Hindlimb muscle (tissue), 1 donor: ENCODE data around the gene CERT1. TPM values are rescaled to one million over a fixed set of nuclear protein-coding genes. Genes with fewer than 3 reads are reported as not detected.
A peak's percentile ranks its signal among the peaks of the same experiment; 100 is the strongest.
"Not testable (repeated sequence)": the region's sequence is repeated elsewhere in the genome, so short reads cannot be mapped to it uniquely, and the experiment has no call there.

Source experiments
- DNase-seq: peaks from one replicate; pipeline ENCODE4 v3.0.0-alpha.2; 2013
- polyA plus RNA-seq: library from polyadenylated mRNA; unstranded; fragments of 120-200 nt; gene quantifications from one replicate; pipeline ENCODE4 v1.2.1, GENCODE V29; 2013; ENCODE audit not compliant: insufficient read length

CERT1 gene
- polyA plus RNA-seq = 34.0 TPM

GRCh38 chr5:75511435-75512382 lies at the start of gene CERT1, which contains the start of gene POLK:
CERT1 (minus strand) TSS chr5:75511629; CDS start chr5:75511207, 422 bp downstream.
POLK (plus strand) TSS chr5:75511891.
- DNase-seq = peak; percentile 99

- not testable (repeated sequence) for DNase-seq
These were observed 49.2 kb upstream of the CERT1 start for GRCh38 chr5:75560655-75561054.

- peak; percentile 8 for DNase-seq
These were observed 47.7 kb upstream of the CERT1 start for GRCh38 chr5:75558981-75559632.

GRCh38 chr5:75558221-75558620 lies 46.8 kb upstream of the CERT1 start:
- no peak for DNase-seq

- no peak for DNase-seq
These were observed 41.9 kb upstream of the CERT1 start for GRCh38 chr5:75553358-75553757.

GRCh38 chr5:75552764-75553163 lies 41.3 kb upstream of the CERT1 start:
- DNase-seq = no peak

GRCh38 chr5:75551471-75551870 lies 40.0 kb upstream of the CERT1 start:
- DNase-seq = no peak

GRCh38 chr5:75550597-75550996 lies 39.2 kb upstream of the CERT1 start:
- DNase-seq = no peak

- no peak for DNase-seq
These were observed 36.4 kb upstream of the CERT1 start for GRCh38 chr5:75547812-75548211.

GRCh38 chr5:75546830-75547229 lies 35.4 kb upstream of the CERT1 start:
- DNase-seq = no peak

GRCh38 chr5:75545131-75545530 lies 33.7 kb upstream of the CERT1 start:
- no peak for DNase-seq

GRCh38 chr5:75538211-75538610 lies 26.8 kb upstream of the CERT1 start:
- no peak for DNase-seq

- DNase-seq = no peak
These were observed 25.4 kb upstream of the CERT1 start for GRCh38 chr5:75536694-75537360.

GRCh38 chr5:75536147-75536546 lies 24.7 kb upstream of the CERT1 start:
- no peak for DNase-seq

GRCh38 chr5:75534734-75535133 lies 23.3 kb upstream of the CERT1 start:
- no peak for DNase-seq

- not testable (repeated sequence) for DNase-seq
These were observed 22.3 kb upstream of the CERT1 start for GRCh38 chr5:75533716-75534115.

GRCh38 chr5:75532190-75532589 lies 20.8 kb upstream of the CERT1 start:
- DNase-seq = no peak

- no peak for DNase-seq
These were observed 17.8 kb upstream of the CERT1 start for GRCh38 chr5:75529185-75529584.

GRCh38 chr5:75526070-75526469 lies 14.6 kb upstream of the CERT1 start:
- no peak for DNase-seq

- no peak for DNase-seq
These were observed 13.9 kb upstream of the CERT1 start for GRCh38 chr5:75525344-75525743.

- no peak for DNase-seq
These were observed 13.2 kb upstream of the CERT1 start for GRCh38 chr5:75524591-75524990.

- no peak for DNase-seq
These were observed 12.6 kb upstream of the CERT1 start for GRCh38 chr5:75524071-75524470.

GRCh38 chr5:75523275-75523674 lies 11.8 kb upstream of the CERT1 start:
- DNase-seq = no peak
